GM18873 (cell line): ENCODE data around the gene H2BK1.

Experiments
- ATAC-seq: cut with Tn5 transposase; IDR thresholded peaks from one replicate; pipeline ENCODE4 v1.9.1; 2021; ENCODE audit warnings: mild to moderate bottlenecking, moderate library complexity, moderate number of reproducible peaks; ENCODE audit not compliant: unreplicated experiment, low FRiP score

H2BK1 gene

DNA sequence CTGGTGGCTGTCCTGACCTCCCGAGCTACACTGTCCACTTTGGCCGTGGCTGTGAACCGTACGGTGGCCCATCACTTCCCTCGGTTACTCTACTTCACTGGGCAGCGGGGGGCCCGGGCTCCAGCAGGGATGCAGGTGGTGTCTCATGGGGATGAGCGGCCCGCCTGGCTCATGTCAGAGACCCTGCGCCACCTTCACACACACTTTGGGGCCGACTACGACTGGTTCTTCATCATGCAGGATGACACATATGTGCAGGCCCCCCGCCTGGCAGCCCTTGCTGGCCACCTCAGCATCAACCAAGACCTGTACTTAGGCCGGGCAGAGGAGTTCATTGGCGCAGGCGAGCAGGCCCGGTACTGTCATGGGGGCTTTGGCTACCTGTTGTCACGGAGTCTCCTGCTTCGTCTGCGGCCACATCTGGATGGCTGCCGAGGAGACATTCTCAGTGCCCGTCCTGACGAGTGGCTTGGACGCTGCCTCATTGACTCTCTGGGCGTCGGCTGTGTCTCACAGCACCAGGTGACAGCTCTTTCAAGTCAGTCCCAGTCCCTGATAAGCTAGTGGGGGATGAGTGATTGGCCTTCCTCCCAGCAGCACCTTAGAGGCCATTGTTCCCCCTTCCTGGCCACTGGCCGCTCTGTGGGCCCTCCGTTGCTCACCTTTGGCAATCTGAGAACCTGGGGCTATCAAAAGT lies 25.0 kb upstream of the H2BK1 start:
- ATAC-seq = no peak

DNA sequence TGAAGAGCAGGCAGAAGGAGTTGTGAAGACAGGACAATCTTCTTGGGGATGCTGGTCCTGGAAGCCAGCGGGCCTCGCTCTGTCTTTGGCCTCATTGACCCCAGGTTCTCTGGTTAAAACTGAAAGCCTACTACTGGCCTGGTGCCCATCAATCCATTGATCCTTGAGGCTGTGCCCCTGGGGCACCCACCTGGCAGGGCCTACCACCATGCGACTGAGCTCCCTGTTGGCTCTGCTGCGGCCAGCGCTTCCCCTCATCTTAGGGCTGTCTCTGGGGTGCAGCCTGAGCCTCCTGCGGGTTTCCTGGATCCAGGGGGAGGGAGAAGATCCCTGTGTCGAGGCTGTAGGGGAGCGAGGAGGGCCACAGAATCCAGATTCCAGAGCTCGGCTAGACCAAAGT lies 23.5 kb upstream of the H2BK1 start:
- ATAC-seq = no peak

DNA sequence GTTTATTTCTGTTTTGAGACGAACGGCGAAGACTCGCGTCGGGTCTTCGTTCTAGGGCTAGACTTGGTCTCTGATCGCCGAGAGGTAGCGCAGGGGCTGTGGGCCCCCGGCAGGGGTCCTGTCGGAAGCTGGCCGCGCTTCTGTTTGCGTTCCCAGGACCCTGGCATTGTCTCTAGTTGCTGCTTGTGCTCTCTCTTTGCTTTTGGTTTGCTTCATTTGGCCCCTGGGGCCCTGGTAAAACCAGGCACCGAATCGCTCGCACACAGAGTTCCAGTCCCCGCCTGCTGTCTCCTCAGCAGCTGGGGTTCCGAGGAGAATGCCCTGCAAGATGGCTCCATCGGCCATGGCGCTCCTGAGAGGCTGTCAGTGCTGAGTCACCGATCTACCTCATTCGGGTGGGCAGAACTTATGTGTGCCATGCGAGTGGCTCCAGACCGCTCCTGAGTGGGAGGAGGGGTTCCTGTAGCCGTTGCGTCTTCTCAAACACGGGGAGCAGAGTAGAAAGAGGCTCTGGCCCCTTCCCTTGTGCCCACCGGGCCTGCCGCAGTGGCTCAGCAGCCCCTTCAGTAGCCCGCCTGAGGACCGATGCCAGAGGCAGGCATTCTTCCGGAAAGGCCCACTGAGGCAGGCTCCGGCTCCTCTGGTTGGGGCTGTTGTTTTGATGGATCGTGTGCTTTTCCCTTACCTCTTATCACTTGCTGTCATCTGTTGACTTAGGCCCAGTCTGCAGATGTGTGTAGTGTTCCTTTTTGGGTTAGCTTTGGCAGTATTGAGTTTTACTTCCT lies 22.8 kb upstream of the H2BK1 start:
- peak; percentile 34 for ATAC-seq

DNA sequence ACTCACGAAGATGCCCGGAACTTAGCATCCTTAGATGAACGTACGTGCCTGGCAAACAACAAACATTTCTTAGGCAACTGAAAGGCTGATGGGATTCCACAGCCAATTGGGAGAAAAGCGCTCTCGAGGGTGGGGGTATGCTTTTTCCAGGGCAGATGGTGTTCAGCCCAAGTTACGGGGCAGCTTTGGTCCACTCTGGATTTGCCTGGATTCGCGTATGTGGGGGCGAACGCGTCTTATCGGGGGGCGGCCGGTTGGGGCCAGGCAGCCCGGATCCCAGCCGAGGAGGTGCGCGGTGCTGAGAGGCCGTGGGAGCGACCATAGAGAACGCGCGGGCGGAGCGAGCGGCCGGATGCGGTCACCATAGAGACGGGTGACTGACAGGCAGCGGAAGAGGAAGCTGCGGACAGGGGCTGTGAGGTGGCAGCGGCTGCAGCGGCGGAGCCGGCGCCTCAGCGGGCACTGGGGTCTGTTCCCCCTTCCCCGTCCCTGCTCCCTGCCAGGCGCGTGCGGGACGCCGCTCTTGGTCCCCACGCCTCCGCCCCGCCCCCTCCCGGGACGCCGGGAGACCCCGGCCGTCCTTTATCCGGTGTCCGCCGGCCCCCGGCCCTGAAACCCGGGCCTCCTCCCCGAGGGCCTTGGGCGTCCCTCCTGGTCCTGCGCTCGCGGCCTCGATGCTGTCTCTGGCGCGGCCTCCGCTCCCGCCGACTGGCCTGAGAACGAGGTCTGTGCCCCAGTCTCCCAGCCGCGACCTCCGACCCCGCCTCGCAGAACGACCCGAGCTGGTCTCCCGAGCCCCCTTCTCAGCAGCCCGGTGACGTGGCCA lies 22.0 kb upstream of the H2BK1 start, which contains the start of gene CHPF2:
CHPF2 (plus strand) TSS at position 393 of the 826 bp plus-strand sequence. CDS start 1,529 bp downstream, outside the sequence.
- ATAC-seq = peak; percentile 86

DNA sequence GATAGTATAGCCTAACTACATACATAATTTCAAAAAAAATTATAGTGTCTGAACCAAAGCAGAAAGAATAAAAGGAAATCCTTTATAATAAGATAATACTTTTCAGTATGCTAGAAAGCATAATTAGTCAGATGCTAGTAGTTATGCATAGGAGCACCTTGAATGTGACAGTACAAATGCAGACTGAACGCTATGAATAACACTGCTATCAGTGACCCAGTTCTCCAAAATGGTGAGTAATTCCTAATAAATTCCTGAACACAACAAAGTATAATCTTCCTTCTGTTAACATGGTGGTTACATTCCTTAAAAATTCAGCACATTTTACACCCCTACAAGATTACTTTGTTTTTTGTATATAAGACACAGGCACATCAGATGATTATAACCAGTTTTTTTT lies 20.8 kb upstream of the H2BK1 start:
- no peak for ATAC-seq

DNA sequence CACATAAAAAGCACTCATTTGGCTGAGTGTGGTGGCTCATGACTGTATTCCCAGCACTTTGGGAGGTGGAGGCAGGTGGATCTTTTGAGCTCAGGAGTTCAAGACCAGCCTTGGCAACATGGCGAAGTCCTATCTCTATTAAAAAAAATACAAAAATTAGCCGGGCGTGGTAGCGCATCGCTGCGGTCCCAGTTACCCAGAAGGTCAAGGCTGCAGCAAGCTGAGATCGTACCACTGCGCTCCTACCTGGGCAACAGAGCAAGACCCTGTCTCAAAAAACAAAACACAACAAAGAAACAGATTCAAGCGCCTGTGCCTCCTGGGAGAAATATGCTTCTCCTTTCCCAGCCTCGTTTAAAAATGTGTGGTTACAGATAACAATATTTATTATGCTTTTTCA lies 19.0 kb upstream of the H2BK1 start:
- ATAC-seq = no peak

DNA sequence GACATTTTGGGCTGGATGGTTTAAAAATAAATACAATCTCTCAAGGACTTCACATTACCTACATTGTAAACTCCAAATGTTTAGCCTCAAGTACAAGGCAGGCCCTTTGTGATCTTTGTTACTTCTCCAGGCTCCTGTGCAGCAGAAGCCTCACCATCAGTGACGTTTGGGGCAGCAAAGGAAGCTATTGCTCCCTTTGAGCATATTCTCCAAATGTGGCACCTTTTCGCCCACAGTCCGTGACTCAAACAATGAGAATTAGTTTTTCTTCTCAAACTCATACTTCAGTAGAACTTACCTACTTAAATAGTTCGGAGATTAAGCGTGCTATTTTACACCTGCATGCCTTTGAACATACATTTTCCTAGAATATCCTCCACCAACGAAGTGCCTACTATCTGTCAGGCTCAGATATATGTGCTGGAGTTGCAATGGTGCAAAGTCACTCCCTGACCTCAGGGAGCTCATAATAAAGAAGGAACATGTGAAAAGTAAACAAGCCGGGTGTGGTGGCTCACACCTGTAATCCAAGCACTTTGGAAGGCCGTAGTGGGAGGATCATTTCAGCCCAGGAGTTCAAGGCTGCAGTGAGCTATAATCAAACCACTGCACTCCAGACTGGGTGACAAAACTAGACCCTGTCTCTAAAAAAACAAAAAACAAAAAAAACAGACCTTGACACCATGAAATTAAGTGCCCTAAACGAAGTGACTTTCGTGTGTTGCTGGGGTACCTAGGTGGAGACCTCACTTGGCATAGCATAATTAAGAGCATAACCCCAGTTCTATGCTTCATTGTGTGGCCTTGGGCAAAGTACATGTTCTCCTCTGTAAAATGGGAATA lies 18.0 kb upstream of the H2BK1 start:
- ATAC-seq = no peak

DNA sequence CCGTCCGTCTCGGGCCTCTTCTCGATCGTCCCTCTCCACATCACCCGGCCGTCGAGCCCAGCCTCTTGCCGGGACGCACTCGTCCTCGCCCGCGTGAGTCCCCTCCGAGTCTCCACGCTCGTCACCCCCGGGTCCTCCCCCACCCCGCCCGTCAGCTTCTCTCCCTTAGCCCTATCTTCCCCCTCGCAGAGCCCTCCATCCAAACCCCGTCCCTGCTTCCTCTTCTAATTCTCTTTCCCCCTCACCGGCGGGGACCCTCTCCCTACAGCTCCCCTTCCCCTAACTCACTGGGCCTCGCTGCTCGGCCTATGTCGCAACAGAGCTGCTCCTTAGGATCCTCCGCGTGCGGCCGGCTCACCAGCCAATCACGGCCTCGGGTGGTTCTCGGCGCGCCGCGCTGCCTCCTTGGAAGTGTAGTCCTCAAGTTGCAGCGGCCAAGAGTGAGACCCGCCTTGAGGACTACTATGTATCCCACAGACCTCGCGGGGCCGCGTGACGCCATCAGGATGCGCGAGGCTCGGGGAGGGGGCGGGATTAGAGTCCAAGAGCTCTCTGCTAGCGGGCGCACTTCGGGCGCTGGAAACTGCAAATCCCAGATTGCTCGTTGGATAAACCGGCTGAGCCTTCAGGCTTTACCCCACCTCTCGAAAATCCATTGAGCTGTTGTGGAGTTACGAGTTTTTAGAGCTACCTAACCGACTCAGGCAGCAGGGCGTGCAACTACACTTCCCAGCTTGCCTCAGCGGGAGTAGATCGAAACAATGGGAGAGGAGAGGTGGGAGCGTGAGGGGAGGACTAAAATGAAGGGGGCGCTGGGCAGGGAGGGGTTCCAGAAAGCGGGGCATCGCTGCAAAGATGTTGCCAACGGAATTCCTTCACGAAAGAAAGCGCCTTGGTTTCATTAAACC lies 16.8 kb upstream of the H2BK1 start, which contains the start of gene ABCF2:
ABCF2 (minus strand) TSS at position 331 of the 908 bp plus-strand sequence. CDS start 747 bp downstream, outside the sequence.
- ATAC-seq = peak; percentile 98

DNA sequence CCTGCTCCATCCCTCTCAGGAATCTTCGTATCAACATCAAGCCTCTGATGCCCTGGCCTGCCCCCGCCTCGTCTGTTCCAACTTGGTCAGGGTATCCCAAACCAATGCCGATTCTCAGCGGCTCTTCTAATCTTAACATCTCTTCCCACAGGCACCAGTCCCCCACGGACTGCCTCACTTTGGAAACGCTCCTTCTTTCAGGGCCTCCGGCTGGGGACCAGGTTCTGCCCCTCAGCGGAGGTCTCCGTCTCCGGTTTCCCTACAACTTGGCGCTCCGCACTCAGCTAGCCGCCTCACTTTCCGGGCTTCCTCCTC lies 16.2 kb upstream of the H2BK1 start:
- ATAC-seq = no peak

DNA sequence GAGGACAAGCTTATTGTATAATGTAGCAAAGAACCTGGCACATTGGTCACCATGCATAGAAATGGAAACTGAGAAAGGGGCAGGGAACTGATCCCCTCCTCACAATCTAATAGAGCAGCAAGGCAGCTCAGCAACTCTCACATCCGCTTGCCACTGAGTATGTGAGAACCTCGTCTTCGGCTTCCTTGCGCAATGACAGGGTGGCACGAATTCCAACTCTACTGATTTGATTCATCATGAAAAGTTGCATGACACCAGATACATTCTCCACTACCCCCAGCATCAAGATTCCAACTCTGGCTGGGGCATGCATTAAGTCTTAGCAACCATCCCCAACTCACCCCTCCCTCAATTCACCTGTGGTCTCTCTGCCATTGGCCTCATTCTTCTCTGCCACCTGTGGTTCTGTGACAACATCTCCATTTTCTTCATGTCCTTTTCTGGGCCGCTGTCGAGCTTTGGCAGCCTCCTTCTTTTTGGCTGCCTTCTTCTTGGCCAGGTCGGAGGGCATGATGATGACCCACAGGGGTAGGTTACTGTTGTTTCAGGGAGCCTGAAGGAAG lies 15.7 kb upstream of the H2BK1 start:
- ATAC-seq = no peak

DNA sequence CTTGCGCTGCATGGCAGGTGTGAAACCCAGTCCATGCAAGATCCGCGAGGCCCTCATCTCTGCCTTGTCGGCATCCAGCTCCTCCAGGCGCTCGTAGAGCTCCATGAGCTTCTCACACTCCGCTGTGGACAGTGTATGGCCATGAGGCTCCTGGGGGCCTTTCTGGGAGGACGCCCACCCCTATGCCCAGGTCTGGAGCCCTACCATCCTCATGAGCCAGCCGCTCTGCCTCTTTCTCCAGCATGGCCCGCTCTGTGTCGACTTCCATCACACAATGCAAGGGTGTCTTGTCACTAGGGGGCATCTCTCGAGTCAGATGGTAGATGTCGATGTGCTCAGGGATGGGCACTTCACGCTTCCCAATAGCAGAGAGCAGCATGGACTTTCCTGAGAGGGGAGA lies 13.4 kb upstream of the H2BK1 start:
- no peak for ATAC-seq

DNA sequence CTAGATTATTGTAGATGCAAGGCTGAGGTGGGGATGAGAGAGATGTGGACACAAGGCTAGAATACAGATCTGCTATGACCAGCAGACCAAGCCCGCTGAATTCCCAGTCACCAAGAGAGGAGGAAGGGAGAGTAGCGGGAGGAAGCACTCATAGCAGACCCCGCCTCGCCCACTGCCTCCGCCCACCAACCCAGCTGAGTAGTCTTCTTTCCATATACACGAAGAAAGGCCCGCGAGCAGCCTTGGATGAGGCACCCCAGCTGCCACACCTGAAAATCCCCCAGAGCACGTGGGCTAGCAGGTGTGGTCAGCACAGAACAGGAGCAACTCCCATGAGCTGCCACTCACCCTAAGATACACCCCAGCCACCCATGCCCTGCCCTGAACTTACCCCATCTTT lies 7.9 kb upstream of the H2BK1 start:
- no peak for ATAC-seq

DNA sequence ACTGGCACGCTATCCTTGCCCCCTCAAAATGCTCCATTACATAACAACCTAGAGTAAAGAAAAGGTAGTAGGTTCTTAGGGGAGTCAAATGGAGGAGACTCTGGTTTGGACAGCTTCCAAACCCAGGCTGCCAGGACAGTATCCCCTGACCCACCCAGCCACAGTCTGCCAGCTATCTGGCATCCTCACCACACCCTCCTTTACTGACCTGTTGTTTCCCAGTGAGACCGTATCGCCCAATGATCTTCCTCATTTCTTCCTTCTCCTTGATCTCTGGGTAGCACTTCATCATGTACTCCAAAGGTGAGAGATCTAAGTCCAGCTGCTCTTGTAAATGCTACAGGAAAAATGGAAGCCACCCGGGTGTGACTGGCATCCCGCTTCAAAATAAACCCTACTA lies 5.1 kb upstream of the H2BK1 start:
- no peak for ATAC-seq

DNA sequence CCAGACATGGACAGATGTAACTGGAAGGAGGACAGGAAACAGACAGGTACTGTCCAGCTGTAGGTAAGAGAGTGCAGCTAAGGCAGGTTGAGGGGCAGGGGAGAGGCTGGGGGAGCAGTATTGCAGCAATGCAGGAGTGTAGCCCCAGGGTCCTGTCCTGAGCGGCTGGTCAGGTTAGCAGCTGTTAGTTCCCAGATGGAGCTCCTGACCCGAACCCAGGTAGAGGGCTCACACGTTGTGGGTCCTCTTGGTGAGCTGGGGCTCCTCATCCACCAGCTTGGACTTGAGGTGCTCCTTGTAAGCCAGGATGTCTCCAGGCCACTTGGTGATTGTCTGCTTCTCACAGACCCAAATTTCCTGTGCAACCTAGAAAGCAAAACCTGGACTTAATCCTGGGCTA lies 3.5 kb upstream of the H2BK1 start:
- ATAC-seq = no peak

DNA sequence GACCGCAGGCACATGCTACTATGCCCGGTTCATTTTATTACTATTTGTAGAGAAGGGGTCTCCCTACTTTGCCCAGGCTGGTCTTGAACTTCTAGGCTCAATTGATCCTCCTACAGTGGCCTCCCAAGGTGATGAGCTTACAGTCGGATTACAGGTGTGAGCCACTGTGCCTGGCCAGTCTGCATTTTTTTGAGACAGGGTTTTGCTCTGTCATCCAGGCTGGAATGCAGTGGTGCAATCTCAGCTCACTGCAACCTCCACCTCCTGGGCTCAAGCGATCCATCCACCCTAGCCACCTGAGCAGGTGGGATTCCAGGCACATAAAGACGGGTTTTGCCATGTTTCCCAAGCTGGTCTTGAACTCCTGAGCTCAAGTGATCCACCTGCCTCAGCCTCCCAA lies 2.3 kb upstream of the H2BK1 start:
- ATAC-seq = no peak

DNA sequence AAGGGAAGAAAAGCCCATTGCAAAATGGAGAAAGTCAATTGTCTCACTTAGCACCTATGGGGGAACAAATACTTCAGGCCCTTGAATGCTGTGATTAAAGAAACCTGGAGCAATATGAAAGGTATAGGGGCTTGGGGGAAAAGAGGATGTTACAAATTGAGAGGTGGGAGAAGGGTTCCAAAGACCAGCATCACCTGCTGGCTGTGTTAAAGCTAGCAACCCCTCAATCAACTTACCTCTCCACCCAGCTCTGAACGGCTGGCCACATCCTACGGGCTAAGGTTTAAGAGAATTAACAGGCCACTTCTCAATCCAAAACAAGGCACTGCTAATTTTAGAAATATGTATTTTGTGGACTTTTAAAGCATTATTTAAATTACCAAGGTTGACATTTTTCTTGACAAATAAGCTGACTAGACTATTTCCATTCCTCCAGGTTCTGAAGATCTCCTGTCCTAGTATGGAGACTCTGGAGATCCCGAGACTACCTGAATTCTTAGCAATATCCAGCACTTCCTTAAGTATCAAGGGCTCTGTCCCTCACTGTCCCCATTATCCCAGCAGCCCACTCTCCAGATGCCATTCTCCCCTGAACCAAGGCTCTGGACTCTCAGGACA lies 976 bp upstream of the H2BK1 start:
- ATAC-seq = no peak

DNA sequence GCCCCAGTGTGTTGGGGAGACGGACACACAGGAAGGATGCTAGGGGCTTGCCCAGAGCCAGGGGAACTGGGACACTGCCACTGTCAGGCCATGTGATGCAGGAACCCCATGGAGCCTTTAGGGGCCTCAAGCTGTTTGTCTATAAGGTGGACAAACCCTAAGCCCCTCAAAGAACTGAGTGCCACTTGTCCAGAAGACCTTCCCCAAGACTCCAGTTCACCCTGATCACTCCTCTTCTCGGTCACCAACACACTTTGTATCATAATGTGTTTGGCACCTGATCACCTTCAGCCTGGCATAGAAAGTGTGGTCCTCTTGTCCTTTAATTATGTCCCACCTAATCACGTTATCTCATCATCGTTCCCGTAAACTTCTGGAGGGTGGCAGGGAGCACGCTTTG lies 700 bp downstream of the H2BK1 start:
- ATAC-seq = no peak

DNA sequence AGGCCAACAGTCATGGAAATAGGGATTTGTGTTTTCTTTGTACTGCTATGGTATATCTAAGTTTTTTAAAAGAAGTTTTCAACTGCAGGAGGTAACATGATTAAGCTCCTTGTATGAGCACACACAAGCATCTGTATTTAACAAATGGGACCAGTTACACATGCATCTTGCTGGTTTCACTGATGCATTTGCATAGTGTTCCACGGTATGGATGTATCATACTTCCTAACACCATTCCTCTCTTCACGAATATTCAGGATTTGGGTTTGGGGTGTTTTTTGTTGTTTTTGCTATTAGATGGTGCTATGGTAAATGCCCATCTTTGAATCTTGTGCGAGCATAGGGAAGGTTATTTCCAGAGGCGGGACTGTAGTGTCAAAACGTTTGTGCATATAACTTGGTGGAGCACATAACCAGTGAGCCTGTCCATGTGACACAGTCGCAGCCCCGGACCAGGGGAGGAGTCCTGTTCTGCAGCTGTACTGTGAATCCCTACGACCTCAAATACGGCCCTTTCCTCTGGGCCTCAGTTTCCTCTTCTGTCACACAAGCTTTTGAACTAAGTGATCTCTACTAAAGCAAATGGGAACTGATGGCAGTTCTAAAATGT lies 1.9 kb downstream of the H2BK1 start:
- ATAC-seq = no peak
